GM10266 (cell line): Measurements from ENCODE around the gene DNAJB14.

Experiments used
- DNase-seq: peaks from one replicate; pipeline ENCODE4 v3.0.0; 2012; ENCODE audit errors: extremely low spot score
- TF ChIP-seq, protein P1 (sequence below): IDR thresholded peaks from 2 replicates; pipeline ENCODE4 v1.5.1; 2012; ENCODE audit warnings: mild to moderate bottlenecking, low read depth; ENCODE audit not compliant: control insufficient read depth, insufficient read depth; ENCODE audit errors: missing control alignments

Gene DNAJB14

DNA sequence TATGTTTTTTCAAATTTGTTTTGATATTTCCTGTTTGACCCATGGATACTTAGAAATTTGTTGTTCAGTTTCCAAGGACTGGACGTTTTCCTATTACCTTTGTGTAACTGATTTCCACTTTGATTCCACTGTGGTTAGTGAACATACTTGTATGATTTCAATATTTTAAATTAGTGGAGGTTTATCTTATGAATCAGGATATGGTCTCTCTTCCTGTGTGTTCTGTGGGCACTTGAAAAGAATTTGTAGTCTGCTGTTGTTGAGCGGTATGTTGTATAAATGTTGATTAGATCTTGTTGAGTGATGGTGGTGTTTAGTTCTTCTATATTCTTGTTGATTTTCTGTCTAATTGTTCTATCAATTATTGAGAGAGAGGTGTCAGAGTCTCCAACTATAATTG, 31.0 kb downstream of the DNAJB14 start:
- no peak for DNase-seq
- TF ChIP-seq, protein P1, sequence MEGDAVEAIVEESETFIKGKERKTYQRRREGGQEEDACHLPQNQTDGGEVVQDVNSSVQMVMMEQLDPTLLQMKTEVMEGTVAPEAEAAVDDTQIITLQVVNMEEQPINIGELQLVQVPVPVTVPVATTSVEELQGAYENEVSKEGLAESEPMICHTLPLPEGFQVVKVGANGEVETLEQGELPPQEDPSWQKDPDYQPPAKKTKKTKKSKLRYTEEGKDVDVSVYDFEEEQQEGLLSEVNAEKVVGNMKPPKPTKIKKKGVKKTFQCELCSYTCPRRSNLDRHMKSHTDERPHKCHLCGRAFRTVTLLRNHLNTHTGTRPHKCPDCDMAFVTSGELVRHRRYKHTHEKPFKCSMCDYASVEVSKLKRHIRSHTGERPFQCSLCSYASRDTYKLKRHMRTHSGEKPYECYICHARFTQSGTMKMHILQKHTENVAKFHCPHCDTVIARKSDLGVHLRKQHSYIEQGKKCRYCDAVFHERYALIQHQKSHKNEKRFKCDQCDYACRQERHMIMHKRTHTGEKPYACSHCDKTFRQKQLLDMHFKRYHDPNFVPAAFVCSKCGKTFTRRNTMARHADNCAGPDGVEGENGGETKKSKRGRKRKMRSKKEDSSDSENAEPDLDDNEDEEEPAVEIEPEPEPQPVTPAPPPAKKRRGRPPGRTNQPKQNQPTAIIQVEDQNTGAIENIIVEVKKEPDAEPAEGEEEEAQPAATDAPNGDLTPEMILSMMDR = no peak

DNA sequence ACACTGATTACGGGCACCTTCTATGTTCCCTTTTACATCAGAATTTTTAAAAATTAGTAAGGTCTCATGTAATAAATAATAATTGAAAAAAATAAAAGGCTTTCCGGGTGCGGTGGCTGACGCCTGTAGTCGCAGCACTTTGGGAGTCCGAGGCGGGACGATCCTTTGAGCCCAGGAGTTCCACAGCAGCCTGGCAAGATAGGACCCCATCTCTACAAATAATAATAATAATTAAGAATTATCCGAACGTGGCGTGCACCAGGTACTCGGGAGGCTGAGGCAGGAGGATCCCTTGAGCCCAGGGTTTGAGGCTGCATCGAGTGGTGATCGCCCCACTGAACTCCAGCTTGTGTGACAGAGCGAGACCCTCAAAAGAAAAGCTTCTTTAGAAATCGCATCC, 51.4 kb downstream of the DNAJB14 start:
- TF ChIP-seq, protein P1 = no peak
- DNase-seq = no peak

DNA sequence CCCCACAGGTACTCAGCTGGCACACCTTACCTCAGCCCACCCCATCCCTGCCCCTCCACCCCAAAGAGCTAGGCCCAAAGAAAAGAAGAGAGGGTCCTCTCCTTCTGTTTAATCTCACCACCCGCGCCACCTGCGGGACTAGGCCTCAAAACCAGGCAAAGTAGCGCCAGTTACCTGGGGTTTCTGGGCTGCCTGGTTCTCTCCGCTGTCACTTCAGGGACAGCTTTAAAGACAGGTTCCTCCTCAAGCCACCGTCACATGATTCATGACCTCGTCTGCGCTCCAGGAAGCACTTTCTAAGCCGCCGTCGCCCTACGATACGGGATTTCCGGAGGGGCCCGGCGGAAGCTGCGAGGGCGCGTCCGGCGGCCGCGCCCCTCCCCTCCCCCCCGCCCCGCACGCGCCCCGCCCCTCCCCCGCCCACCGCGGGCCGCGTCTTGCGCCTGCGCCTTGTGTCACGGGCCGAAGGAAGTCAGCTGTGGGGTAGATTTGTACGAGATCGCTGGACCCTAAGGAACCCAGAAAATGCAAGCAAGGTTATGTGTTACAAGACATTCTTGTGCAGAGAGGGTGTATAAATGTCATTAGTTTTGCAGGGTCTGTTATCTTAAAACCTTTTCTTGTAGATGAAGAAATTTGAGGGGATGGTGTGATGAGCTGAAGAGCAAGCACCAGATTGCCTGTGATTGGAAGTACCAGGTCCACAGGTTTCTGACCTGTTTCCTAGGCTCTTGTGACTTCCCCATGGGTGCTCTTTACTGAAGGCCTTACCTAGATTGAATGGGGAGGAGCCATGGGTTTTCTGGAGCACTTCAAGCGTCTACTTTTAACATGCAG, 52.0 kb downstream of the DNAJB14 start, which contains the start of gene LAMTOR3:
TSS of gene LAMTOR3 (minus strand) at position 267 of the 837 bp plus-strand sequence. CDS start 464 bp downstream, outside the sequence.
- TF ChIP-seq, protein P1 = no peak

DNA sequence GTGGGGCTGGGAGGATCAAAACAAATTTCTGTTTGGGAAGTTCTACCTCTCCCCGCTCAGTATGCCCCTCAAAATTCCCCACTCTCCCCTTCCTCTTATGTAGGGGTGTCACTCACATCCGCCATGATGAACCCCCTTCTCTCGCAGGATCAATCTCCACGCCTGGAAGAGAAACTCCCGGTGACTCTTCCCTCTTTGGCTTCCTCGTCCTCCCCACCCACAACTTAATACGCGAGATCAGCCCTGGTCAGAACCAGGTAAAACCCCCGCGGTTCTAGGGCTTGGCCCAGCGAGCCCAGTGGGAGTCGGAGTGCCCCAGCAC, 52.6 kb downstream of the DNAJB14 start:
- TF ChIP-seq, protein P1 = no peak
- DNase-seq = no peak

More for the DNA sequence above, 52.0 kb downstream of the DNAJB14 start, which contains the start of gene LAMTOR3:
- peak; percentile 92 for DNase-seq

DNA sequence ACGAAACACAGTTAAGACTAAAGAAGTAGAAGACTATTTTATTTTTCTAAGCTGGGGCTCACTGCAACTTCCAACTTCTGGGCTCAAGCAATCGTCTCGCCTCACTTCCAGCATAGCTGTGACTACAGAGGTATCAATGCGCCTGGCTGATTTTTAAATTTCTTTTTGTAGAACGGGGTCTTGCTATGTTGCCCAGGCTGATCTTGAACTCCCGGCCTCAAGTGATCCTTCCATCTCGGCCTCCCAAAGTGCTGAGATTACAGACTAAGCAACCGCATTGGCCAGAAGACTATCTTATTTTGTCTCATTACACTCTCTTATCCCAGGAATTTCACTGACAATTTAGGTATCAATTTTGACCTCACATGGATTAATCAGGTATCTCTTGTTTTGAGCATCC, 53.4 kb downstream of the DNAJB14 start:
- TF ChIP-seq, protein P1 = no peak
- no peak for DNase-seq

DNA sequence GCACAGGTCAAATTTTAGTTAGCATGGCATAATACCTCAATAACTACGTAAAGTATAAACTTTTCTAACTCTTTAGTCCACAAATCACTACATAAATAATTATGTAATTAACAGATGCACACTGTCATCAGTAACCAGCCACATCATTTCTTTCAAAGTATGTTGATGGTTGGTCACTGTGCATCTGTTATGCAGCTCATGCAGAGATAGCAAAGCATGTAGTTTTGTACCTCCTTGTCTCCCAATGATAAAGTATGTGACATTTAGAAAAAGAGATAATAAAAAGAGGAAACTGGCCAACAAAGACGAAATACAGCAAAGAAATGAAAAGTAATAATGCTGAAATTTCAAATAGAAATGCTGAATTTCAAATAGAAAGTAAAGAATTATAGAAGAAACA, 55.1 kb downstream of the DNAJB14 start:
- no peak for DNase-seq
- TF ChIP-seq, protein P1 = no peak

DNA sequence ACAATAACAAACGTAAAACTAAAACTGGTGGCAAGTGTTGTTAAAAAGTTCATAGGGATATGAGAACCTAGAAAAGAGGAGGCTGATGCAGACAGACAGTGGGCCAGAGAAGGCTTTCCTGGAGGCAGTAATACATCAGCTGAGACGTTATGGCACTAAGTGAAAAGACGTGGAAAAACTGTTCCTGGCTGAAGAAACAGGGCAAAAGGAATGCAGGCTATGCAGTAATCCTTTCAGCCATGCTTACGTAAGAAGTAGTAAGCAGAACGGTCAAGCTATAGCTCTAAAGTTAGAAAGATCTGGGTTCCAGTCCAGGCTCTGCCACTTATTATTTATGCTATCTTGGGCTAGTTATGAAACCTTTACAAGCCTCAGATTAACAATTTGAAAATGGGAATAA, 58.6 kb downstream of the DNAJB14 start:
- DNase-seq = no peak
- TF ChIP-seq, protein P1 = no peak
